ENCODE data around the gene ARHGAP40.

DNA sequence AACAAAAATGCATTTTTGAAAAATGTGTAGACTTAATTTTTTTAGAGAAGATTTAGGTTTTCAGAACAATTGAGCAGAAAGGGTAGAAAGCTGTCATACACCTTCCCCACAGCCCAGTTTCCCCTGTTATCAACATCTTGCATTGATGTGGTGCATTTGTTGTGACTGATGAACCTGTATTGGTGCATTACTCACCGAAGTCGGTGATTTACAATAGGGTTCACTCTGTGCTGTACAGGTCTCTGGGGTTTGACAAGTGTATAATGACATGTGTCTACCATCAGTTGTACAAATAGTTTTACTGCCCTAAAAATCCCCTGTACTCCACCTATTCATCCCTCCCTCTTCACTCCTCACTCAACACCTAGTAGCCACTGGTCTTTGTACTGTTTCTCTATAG, 44.4 kb upstream of the ARHGAP40 start:
- TF ChIP-seq SIN3A (IDR thresholded peaks at IDR 0.05; ENCODE audit: borderline replicate concordance, insufficient read depth, low read length) (no peak), POLR2AphosphoS5 (IDR thresholded peaks at IDR 0.05; ENCODE audit: low read depth, low read length) (no peak)
